PFSK-1 (cell line): Measurements from ENCODE around the gene ATP2A2.

ENCODE experiments used
- FOXP2 ChIP-seq: optimal IDR thresholded peaks from 2 replicates; pipeline ENCODE3; 2011; ENCODE audit warnings: borderline replicate concordance, control low read depth, inconsistent platforms; ENCODE audit not compliant: insufficient read depth; ENCODE audit errors: extremely low read length, extremely low read depth
- POLR2AphosphoS5 ChIP-seq: IDR thresholded peaks from 2 replicates; pipeline ENCODE4 v1.6.1; 2012; ENCODE audit warnings: low read depth, mild to moderate bottlenecking, control low read depth, low read length, moderate library complexity
- SIN3A ChIP-seq: IDR thresholded peaks from 2 replicates; pipeline ENCODE4 v1.6.1; 2012; ENCODE audit warnings: mild to moderate bottlenecking, low read length, moderate library complexity, borderline replicate concordance; ENCODE audit not compliant: insufficient read depth
- TAF1 ChIP-seq: IDR thresholded peaks from 2 replicates; pipeline ENCODE4 v1.6.1; 2012; ENCODE audit warnings: low read length, control low read depth, borderline replicate concordance; ENCODE audit not compliant: insufficient read depth
- TF ChIP-seq, protein P1 (sequence below), 2 experiments: IDR thresholded peaks; 2 replicates each; pipeline versions ENCODE4 v1.6.1 to v1.8.0; 2011 to 2012; ENCODE audit warnings: low read depth in 2 of 2, low read length in 2 of 2, control low read depth in 1 of 2, inconsistent platforms in 1 of 2, mild to moderate bottlenecking in 1 of 2, moderate library complexity in 1 of 2; ENCODE audit not compliant: insufficient read depth in 1 of 2

ATP2A2 gene

DNA sequence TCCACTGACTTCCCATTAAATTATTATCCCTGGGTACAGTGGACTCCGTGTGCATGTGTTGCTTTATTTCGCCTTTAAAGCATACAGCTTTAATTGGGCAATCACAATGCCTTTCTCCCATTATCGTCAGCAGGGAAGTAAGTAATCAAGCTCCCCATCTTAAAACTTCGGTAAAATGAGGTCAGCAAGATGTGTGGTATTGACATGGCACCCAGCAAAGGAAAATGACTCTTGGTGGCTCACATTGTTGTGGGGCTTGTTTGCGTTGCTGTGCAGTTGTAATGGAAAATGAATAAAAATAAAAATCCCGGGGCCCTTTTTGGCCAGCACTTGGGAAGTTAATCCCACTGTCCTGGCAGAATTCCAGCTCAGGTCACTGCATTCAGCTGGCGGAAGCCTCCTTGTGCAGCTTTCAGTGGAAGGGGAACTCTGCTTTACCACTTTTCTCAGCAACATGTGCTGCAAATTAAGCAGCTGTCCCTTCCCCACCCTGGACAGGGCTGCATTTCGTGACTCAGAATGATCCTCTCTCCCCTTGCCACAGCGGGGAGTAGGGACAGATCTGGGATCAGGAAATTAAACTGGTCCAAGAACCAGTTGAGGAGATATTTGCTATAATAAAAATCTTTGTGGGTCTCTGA, 13.9 kb upstream of the ATP2A2 start:
- TF ChIP-seq FOXP2 = no peak
- TF ChIP-seq SIN3A = peak; percentile 85; the same call in 1 of the 2 replicates
- TF ChIP-seq POLR2AphosphoS5 = no peak
- TF ChIP-seq TAF1 = peak; percentile 52; the same call in 1 of the 2 replicates
- TF ChIP-seq, protein P1, sequence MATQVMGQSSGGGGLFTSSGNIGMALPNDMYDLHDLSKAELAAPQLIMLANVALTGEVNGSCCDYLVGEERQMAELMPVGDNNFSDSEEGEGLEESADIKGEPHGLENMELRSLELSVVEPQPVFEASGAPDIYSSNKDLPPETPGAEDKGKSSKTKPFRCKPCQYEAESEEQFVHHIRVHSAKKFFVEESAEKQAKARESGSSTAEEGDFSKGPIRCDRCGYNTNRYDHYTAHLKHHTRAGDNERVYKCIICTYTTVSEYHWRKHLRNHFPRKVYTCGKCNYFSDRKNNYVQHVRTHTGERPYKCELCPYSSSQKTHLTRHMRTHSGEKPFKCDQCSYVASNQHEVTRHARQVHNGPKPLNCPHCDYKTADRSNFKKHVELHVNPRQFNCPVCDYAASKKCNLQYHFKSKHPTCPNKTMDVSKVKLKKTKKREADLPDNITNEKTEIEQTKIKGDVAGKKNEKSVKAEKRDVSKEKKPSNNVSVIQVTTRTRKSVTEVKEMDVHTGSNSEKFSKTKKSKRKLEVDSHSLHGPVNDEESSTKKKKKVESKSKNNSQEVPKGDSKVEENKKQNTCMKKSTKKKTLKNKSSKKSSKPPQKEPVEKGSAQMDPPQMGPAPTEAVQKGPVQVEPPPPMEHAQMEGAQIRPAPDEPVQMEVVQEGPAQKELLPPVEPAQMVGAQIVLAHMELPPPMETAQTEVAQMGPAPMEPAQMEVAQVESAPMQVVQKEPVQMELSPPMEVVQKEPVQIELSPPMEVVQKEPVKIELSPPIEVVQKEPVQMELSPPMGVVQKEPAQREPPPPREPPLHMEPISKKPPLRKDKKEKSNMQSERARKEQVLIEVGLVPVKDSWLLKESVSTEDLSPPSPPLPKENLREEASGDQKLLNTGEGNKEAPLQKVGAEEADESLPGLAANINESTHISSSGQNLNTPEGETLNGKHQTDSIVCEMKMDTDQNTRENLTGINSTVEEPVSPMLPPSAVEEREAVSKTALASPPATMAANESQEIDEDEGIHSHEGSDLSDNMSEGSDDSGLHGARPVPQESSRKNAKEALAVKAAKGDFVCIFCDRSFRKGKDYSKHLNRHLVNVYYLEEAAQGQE (IDR thresholded peaks at IDR 0.05; ENCODE audit: insufficient read depth in 1 of 2, low read depth in 2 of 2, low read length in 2 of 2) = peak; percentile 53 to 81; a peak in 3 of 4 replicates

DNA sequence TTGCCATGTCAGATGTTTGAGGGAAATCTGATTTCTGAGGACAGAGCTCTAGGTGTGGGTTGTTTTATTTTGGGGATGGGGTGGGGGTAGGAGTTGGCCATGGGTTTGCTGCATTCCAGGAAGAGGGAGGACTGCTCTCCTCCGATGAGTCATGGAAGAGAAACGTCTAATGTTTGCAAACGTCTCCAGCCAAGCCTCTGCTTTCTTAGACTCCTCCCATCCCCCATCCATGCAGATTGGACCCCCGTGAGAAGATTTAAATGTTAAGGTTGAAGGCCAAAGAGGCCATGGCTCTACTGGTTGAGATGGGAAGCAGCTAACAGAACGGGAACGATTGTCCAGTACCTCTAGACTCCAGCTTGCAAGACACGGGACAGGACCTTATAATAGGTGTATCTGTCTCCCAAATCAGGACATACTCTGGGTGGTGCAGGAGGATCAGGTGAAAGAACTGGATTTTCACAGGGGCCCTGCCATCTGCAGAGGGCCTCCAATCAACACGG, 11.4 kb upstream of the ATP2A2 start:
- TF ChIP-seq, protein P1 (IDR thresholded peaks at IDR 0.05; ENCODE audit: insufficient read depth in 1 of 2, low read depth in 2 of 2, low read length in 2 of 2) = no peak
- TF ChIP-seq FOXP2 (no peak), SIN3A (peak; percentile 64; the same call in 1 of the 2 replicates), POLR2AphosphoS5 (no peak), TAF1 (no peak)

DNA sequence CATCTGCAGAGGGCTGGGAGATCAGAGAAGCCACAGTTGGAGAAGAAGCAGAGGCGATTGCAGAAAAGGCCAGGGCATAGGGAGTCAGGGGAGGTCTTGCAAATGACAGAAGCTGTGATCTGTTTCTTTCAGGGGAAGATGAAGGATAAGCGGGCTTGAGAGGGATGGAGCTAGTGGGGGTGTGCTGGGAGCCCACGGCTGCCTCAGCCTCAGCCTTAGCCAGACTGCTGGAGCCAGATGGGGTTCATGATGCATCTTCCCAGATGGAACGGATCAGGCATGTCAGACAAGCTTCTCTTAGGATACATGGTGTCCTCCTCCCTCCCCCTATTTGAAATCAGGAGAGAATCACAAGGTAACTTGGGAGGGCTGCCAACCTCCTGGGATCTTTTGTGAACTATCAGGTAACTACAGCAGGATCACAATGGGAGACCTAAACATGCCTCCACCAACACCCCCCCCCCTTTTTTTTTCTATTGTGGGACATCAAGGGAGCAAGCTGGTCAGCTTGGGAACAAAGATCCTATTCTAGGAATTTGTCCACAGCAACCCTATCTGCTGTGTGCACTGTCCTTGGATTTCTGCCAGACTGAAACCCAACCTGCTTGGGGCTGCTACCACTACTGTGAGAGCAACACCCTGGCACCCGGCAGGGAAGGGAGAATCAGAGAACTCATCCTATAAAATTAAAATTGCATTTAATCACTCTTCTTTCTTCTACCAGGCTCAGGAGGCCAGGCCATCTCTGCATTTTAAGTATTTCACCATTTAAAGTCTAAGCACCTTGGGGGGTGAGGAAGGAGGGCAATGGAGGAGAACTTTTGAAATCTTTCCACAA, 10.7 kb upstream of the ATP2A2 start:
- TF ChIP-seq, protein P1 (IDR thresholded peaks at IDR 0.05; ENCODE audit: insufficient read depth in 1 of 2, low read depth in 2 of 2, low read length in 2 of 2) = no peak
- TF ChIP-seq SIN3A (no peak), POLR2AphosphoS5 (no peak), TAF1 (no peak), FOXP2 (no peak)

DNA sequence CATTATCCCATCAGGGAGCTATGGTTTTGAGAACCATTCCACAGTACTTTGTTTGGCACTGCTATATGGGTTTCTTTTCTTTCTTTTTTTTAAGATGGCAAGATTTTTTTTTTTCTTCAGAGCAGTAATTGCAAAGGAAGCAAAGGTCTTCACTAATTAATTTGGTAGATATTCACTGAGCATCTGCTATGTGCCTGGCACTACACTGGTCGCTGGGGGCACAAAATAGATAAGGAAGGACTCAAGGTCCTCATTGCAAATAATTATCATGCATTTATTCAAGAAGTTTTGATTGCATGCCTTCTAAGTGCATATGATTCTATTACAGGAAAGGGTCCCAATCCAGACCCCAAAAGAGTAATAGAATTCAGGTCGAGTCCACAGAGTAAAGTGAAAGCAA, 10.0 kb upstream of the ATP2A2 start:
- TF ChIP-seq POLR2AphosphoS5 (no peak), SIN3A (no peak), FOXP2 (no peak), TAF1 (no peak)
- TF ChIP-seq, protein P1 (IDR thresholded peaks at IDR 0.05; ENCODE audit: insufficient read depth in 1 of 2, low read depth in 2 of 2, low read length in 2 of 2) = no peak
